ENCODE measurements around the gene FBXW9. TPM values are rescaled to one million over a fixed set of nuclear protein-coding genes. Genes with fewer than 3 reads are reported as not detected.

FBXW9 gene
- total RNA-seq (2014; rRNA removed; shearing (Covaris generic)) (12.3 and 19.4 TPM in 2 replicates), polyA plus RNA-seq (2016; fragmentation: Nextera tagmentation; extraction: Ambion mirVana) (6.6 and 8.2 TPM in 2 replicates)
- long read RNA-seq, transcript FBXW9-201 (10 exons, 1,738 nt): major isoform, 24 of 26 reads
- long read RNA-seq, partial matches to known transcripts: 0 of 26 reads
- long read RNA-seq, other reads (novel, unspliced or antisense): 2 of 26 reads

- Mint-ChIP-seq H3K4me3 (peak within 1 kb of the TSS; percentile 90), H3K27ac (peak within 1 kb of the TSS; percentile 97), H3K4me1 (peaks cover 5% of the 10 kb centered on the region), H3K36me3 (ENCODE audit: low read depth) (peaks cover 29% of the 10 kb centered on the region), H3K9me3 (no peaks in the 10 kb centered on the region; the same call in 2 of the 3 replicates), H3K27me3 (ENCODE audit: insufficient read depth, low read depth, poor library complexity) (peaks cover 21% of the 10 kb centered on the region)
- Histone ChIP-seq H3K9me2 (ENCODE audit: insufficient read depth) (no peaks in the 10 kb centered on the region), H3K79me2 (replicated peaks; ENCODE audit: insufficient read depth) (no peaks in the 10 kb centered on the region), H3K27ac (ENCODE audit: low read depth) (peak within 1 kb of the TSS; percentile 93), H3F3A (replicated peaks; ENCODE audit: low read depth) (peaks cover 39% of the 10 kb centered on the region), H2AFZ (peak within 1 kb of the TSS; percentile 67; the same call in 1 of the 2 replicates), H3K4me3 (peak within 1 kb of the TSS; percentile 90), H3K27me3 (ENCODE audit: insufficient read depth) (no peaks in the 10 kb centered on the region), H3K4me2 (peak within 1 kb of the TSS; percentile 78), H3K36me3 (ENCODE audit: insufficient read depth) (peaks cover 15% of the 10 kb centered on the region; the same call in 1 of the 2 replicates), H3K4me1 (ENCODE audit: insufficient read depth) (0 out of 2 replicates have a peak, but pooled peaks cover 4% of the 10 kb centered on the region), H4K20me1 (replicated peaks; ENCODE audit: insufficient read depth) (peaks cover 9% of the 10 kb centered on the region; the same call in 1 of the 2 replicates)
- ATAC-seq (peak; percentile 93), DNase-seq (ENCODE audit: low spot score) (peak; percentile 97)
- peak; percentile 89 for TF ChIP-seq POLR2AphosphoS5 (IDR thresholded peaks at IDR 0.05; ENCODE audit: low read depth)
- TF ChIP-seq ZNF331 (CRISPR knock-in tag; IDR thresholded peaks at IDR 0.05; ENCODE audit: low read depth): no peak
- no peak for TF ChIP-seq EZH2phosphoT487 (IDR thresholded peaks at IDR 0.05; ENCODE audit: unreplicated experiment)
- peak; percentile 76 for TF ChIP-seq ETS1 (IDR thresholded peaks at IDR 0.05)
- no peak for TF ChIP-seq JUNB (IDR thresholded peaks at IDR 0.05; ENCODE audit: unreplicated experiment)
- no peak for TF ChIP-seq ZNF462 (CRISPR knock-in tag; IDR thresholded peaks at IDR 0.05)
- TF ChIP-seq STAT1 (IDR thresholded peaks at IDR 0.05; ENCODE audit: unreplicated experiment): no peak
- no peak for TF ChIP-seq ZNF114 (CRISPR knock-in tag; IDR thresholded peaks at IDR 0.05)
- no peak for TF ChIP-seq REST (IDR thresholded peaks at IDR 0.05; ENCODE audit: unreplicated experiment)
- TF ChIP-seq NANOG (IDR thresholded peaks at IDR 0.05; ENCODE audit: borderline replicate concordance): no peak
- no peak for TF ChIP-seq CTCF (conservative IDR thresholded peaks at IDR 0.05; ENCODE audit: low read depth in 2 of 2)
- TF ChIP-seq EZH2 (IDR thresholded peaks at IDR 0.05; ENCODE audit: low read depth, unreplicated experiment): no peak
Measured at GRCh38 chr19:12696366-12697335, at the start of gene FBXW9. Gene FBXW9 (minus strand): TSS chr19:12696631. CDS start chr19:12696581, 50 bp downstream.
